HCT116 (cell line): ENCODE measurements around the gene PRCC.

Experiments used
- CEBPB ChIP-seq: IDR thresholded peaks from 2 replicates; pipeline ENCODE4 v1.6.1; 2012; ENCODE audit warnings: low read depth
- POLR2A ChIP-seq: IDR thresholded peaks from 2 replicates; pipeline ENCODE4 v1.7.0; 2011; ENCODE audit warnings: borderline replicate concordance; ENCODE audit not compliant: insufficient read depth, insufficient read length; ENCODE audit errors: extremely low read depth
- RAD21 ChIP-seq: IDR thresholded peaks from 2 replicates; pipeline ENCODE4 v1.6.1; 2012; ENCODE audit warnings: low read depth, mild to moderate bottlenecking
- SIN3A ChIP-seq: IDR thresholded peaks from 2 replicates; pipeline ENCODE4 v1.6.1; 2012; ENCODE audit warnings: low read depth
- SRF ChIP-seq: IDR thresholded peaks from 2 replicates; pipeline ENCODE4 v1.6.1; 2012; ENCODE audit warnings: low read depth
- YY1 ChIP-seq: IDR thresholded peaks from 2 replicates; pipeline ENCODE4 v1.6.1; 2011; ENCODE audit warnings: low read length, low read depth, moderate library complexity, mild to moderate bottlenecking; ENCODE audit not compliant: insufficient replicate concordance; ENCODE audit errors: extremely low read depth
- ZNF274 ChIP-seq: fragments of 200-500 bp; sonication (Bioruptor generic); IDR thresholded peaks from 2 replicates; pipeline ENCODE4 v1.6.1; 2014; ENCODE audit warnings: mild to moderate bottlenecking, low read depth, low read length, inconsistent platforms
- TF ChIP-seq, protein P1 (sequence below), 3 experiments: fragments of 200-600 bp in 1 of 3; sonication (generic) in 1 of 3; IDR thresholded peaks in 2 of 3; conservative IDR thresholded peaks in 1 of 3; 2 replicates each; pipeline ENCODE4 v1.5.1; 2012 to 2017; ENCODE audit warnings: low read depth in 2 of 3, low read length in 2 of 3, antibody characterized with exemption in 1 of 3, borderline replicate concordance in 1 of 3, control low read depth in 1 of 3, mild to moderate bottlenecking in 1 of 3, mixed read lengths in 1 of 3, mixed run types in 1 of 3, moderate library complexity in 1 of 3; ENCODE audit not compliant: insufficient read depth in 1 of 3

DNA sequence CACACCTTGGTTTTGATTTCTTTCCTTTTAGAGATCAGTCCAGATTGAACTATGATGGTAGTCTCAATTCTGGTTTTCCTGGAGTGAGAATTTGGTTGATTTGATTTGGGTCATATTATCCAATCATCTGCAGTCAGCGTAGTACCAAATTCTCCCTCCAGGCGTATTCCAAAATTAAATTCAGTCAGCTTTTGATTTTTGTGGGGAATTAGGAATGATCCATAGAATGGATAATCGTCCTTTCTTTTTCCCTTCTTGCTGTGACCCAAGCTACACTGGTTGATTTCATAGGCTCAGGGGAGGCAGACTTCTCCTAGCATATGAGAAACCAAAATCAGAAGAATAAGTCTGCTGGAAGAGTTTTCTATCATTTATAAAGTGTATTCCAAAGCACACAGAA is 4.9 kb downstream of the PRCC start:
- TF ChIP-seq ZNF274 = no peak
- TF ChIP-seq, protein P1, sequence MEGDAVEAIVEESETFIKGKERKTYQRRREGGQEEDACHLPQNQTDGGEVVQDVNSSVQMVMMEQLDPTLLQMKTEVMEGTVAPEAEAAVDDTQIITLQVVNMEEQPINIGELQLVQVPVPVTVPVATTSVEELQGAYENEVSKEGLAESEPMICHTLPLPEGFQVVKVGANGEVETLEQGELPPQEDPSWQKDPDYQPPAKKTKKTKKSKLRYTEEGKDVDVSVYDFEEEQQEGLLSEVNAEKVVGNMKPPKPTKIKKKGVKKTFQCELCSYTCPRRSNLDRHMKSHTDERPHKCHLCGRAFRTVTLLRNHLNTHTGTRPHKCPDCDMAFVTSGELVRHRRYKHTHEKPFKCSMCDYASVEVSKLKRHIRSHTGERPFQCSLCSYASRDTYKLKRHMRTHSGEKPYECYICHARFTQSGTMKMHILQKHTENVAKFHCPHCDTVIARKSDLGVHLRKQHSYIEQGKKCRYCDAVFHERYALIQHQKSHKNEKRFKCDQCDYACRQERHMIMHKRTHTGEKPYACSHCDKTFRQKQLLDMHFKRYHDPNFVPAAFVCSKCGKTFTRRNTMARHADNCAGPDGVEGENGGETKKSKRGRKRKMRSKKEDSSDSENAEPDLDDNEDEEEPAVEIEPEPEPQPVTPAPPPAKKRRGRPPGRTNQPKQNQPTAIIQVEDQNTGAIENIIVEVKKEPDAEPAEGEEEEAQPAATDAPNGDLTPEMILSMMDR (IDR thresholded peaks at IDR 0.05 in 2 of 3, conservative IDR thresholded peaks at IDR 0.05 in 1 of 3; ENCODE audit: borderline replicate concordance in 1 of 3, insufficient read depth in 1 of 3, low read depth in 2 of 3, low read length in 2 of 3) = no peak
- TF ChIP-seq CEBPB = no peak
- TF ChIP-seq RAD21 = no peak
- TF ChIP-seq POLR2A = no peak
- no peak for TF ChIP-seq SIN3A
- no peak for TF ChIP-seq SRF
- TF ChIP-seq YY1 = no peak
